Measurements from ENCODE around the gene SMOC1.
A peak's percentile ranks its signal among the peaks of the same experiment; 100 is the strongest.

Gene SMOC1

GRCh38 chr14:70013271-70013873, 134.2 kb downstream of the SMOC1 start:
- DNase-seq = no peak

GRCh38 chr14:70014406-70015095, 135.3 kb downstream of the SMOC1 start:
- DNase-seq = no peak

GRCh38 chr14:70018230-70018629, 139.0 kb downstream of the SMOC1 start:
- DNase-seq = no peak

- DNase-seq = no peak
Measured at GRCh38 chr14:70018713-70019211, 139.5 kb downstream of the SMOC1 start.

- DNase-seq = no peak
Measured at GRCh38 chr14:70019695-70020094, 140.5 kb downstream of the SMOC1 start.

GRCh38 chr14:70020352-70021170, 141.3 kb downstream of the SMOC1 start:
- DNase-seq = no peak

GRCh38 chr14:70021548-70022220, 142.5 kb downstream of the SMOC1 start:
- DNase-seq = no peak

GRCh38 chr14:70022771-70023445, 143.7 kb downstream of the SMOC1 start:
- DNase-seq = no peak

- DNase-seq = no peak
Measured at GRCh38 chr14:70023871-70024270, 144.7 kb downstream of the SMOC1 start.

GRCh38 chr14:70027785-70028428, 148.7 kb downstream of the SMOC1 start:
- DNase-seq = peak; percentile 2

- no peak for DNase-seq
Measured at GRCh38 chr14:70029296-70030132, 150.3 kb downstream of the SMOC1 start.

GRCh38 chr14:70032016-70032415, 152.8 kb downstream of the SMOC1 start:
- no peak for DNase-seq

- DNase-seq = no peak
Measured at GRCh38 chr14:70032447-70032846, 153.2 kb downstream of the SMOC1 start.

- no peak for DNase-seq
Measured at GRCh38 chr14:70033116-70033515, 153.9 kb downstream of the SMOC1 start.

- no peak for DNase-seq
Measured at GRCh38 chr14:70033561-70033960, 154.3 kb downstream of the SMOC1 start.

- DNase-seq = no peak
Measured at GRCh38 chr14:70034257-70034656, 155.0 kb downstream of the SMOC1 start.

GRCh38 chr14:70036665-70037064, 157.4 kb downstream of the SMOC1 start:
- DNase-seq = no peak

GRCh38 chr14:70043001-70043400, 163.8 kb downstream of the SMOC1 start:
- DNase-seq = no peak

- no peak for DNase-seq
Measured at GRCh38 chr14:70045310-70045709, 166.1 kb downstream of the SMOC1 start.

- no peak for DNase-seq
Measured at GRCh38 chr14:70045844-70046535, 166.8 kb downstream of the SMOC1 start.

Data from activated effector memory CD4-positive, alpha-beta T cell treated with Interleukin-2 at 50 U/mL for 16 hours (primary cell).